Forelimb muscle (tissue), 1 donor: Measurements from ENCODE around the gene FHIT. TPM values are rescaled to one million over a fixed set of nuclear protein-coding genes. Genes with fewer than 3 reads are reported as not detected.

Experiments
- DNase-seq: peaks from one replicate; pipeline ENCODE4 v3.0.0-alpha.2; 2013; ENCODE audit warnings: low read depth
- polyA plus RNA-seq: library from polyadenylated mRNA; unstranded; fragments of 120-200 nt; gene quantifications from one replicate; pipeline ENCODE4 v1.2.1, GENCODE V29; 2013; ENCODE audit not compliant: insufficient read length

Gene FHIT
- polyA plus RNA-seq, 1 donor, result 7.1 TPM

DNA sequence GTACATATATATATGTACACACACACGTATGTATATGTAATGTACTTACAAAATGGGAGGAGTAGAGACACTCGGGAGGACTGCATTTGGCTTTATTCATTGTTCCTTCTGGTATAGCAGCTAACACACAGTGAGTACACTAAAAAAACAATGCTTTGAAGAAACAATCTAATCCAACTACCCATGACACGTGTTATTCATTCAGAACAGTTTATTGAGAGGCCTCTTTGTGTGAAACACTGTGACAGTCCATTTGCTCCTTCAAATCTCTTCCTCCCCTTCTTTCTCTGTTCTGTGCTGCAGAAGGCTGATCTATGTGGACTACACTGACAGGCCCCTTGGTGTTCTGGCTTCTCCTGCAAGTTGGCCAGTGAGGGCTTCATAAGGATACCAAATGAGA, 1125.6 kb downstream of the FHIT start:
- DNase-seq, result no peak

DNA sequence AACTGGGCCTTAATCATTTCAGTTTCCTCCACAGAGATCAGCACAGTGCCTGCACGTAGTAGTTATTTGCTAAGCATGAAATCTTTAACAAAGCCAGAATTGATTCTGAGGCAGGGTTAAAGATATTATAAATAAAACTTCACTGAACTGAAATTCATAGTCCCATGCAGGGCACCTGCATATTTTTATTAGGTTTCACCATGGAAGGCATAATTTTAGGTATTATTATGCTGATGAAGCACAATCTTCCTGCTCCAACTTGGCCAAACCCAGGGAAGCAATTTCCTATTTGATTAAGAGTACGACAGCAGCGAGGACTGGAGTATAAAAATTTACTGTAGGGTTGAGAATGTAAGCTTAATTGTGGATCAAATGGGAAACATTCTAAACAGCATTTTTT, 1131.0 kb downstream of the FHIT start:
- DNase-seq, result no peak

DNA sequence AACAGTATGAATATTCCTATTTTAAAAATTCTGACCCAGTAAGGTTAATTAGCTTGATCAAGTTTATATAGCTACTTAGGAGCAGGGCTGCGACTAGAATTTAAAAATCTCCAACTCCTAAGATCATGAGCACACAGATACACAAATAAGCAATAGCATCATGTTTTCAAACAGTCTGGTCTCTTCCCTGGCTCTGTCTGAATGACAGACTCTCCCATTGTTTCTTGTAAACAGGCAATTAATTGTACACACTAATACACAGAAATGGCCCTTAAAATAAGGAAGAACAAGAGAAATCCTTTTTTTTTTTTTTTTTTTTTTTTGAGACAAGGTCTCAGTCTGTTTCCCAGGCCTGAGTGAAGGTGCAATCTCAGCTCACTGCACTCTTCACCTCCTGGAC, 1137.1 kb downstream of the FHIT start:
- no peak for DNase-seq

DNA sequence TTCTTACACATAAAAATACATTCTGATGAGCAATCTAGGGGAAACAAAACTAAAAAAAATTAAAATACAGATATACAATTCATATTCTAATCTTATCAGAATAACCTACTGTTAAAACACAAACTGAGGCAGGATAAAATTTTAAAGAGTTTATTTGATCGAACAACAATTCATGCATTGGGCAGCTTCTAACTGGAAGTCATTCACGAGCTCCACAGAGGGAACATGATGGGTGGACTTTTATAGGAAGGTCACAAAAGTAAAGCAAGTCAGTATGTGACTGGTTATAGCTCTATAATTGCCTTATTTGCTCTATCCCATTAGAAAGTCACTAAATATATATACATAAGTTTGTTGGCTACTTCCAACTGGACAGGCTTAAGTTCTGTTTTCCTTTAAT, 1144.0 kb downstream of the FHIT start:
- no peak for DNase-seq

DNA sequence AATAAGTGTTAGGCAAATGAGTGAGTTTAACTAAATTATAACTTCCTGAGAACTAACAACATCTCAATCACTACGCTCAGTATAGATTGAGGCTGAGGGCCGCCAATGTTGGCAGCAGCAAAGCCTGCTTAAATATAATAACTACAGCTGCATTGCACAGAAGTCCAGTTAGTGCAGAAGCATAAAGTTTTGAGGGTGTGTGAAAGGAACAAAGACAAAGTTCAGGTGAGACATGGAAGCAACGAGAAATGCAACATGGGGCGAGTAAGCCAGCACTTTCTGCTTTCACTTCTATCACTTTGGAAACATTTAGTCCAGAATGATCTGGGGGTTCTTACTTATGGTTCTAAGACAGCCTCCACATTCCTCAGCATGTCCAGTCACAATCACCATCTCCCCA, 1149.1 kb downstream of the FHIT start:
- no peak for DNase-seq

DNA sequence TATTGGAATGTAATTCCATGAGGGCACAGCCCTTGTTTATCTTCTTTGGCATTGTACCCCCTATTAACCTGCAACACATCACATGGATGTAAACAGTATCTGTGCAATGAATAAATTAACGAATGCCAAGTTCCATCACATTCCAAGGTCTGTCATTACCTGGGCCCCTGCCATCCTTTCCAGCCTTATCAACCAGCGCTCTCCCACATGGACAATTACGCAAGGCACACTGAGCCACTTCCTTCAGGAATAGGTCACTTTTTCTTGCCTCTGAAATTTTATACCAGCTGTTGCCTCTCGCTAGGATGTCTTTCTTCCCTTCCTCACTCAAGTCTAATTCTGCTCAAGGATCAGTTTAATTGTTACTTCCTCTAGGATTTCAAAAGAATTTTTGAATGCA, 1149.6 kb downstream of the FHIT start:
- DNase-seq, result no peak

DNA sequence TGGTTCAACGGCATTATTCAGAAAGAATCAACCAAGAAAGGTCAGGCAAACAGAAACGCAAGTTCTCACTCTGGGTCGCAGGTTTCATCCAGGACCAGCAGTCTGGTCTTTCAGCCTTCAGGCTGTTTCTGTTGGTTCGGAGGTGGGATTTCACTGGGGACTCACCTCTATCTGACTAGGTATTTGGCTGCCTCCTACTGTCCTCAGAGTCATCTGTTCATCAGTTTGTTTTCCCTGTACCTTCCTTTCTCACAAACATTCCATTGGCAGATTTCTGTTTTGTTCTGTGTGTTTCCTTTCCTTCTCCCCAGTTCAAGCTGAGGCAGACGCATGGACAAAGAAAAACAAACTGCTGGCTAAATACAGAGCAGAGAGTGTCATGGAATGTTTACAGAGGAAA, 1154.8 kb downstream of the FHIT start:
- no peak for DNase-seq

DNA sequence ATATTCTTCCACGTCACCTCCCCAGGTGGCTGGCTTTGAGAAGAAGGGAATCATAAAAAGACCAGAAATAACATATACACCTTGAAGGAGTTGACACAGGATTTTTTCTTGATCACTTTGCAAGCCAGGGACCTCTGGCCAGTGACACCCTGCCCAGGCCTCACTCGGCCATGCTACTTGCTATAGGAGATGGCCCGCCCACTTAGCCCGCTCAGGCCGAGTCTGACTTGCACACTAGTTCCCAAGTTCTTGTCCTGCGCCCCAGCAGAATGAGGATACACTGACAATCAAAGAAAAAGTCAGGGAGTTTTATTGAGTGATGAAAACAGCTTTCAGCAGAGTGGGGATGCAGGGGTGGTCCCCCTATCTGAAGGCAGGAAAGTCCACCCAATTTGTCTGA, 1155.3 kb downstream of the FHIT start:
- no peak for DNase-seq

DNA sequence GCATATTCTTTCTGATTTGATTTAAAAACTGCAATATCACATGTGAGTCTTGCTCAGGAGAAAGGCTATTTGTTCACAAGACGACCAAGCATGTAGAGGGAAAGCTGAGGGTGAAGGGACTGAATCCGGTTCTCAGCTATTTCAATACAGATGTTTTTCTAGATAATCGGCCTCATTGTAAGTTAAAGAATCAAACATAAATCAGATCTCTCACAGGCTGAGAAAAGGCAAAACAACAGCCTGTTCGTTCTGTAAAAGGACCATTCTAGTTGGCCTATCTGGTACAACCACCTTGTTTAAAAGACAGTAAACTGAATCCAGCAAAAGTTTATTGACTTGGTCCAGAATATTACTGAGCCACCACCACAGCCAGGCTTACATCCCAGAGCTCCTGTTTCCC, 1155.7 kb downstream of the FHIT start:
- no peak for DNase-seq

DNA sequence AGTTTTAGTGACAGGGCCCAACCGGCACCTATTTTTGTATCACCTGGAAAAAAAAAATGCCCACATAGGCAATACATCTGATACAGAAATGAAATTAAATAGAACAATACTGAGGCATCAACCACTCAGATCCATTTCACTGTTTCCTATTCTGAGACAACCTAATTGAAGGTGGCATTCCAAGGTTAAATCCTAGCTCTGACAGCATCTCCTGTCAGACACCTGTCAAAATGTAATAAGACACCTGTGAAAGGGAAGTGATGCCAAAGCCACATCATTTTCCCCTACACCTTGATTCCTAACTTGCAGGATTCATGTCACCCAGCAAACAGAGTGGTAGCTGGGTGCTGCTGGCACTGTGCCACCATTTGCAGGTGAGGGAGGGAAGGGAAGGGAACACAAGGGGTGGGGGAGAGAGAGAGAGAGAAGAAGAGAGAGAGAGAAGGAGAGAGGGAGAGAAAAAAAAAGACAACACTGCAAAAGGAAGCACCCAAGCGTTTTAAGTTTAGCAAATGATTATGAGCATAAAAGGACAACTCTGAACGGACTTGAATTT, 1156.8 kb downstream of the FHIT start:
- no peak for DNase-seq

DNA sequence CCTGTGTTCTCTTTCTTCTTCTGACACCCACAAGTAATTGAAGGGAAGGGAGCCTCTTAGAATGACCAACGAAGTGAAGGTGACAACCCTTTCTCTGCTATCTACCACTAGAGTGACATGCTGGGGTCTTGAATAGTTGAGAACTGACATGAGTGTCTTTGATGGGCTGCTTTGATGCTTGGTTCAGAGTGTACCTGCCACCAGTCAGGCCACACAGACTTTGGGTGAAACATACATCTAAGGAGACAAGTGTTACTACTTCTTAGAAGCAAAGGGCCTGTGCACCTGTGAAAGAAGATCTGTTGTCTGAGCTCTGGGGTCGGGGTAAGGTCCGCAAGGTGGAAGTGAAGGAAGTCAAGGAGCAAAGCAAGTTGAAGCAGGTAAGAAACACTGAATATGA, 1160.7 kb downstream of the FHIT start:
- DNase-seq, result no peak

DNA sequence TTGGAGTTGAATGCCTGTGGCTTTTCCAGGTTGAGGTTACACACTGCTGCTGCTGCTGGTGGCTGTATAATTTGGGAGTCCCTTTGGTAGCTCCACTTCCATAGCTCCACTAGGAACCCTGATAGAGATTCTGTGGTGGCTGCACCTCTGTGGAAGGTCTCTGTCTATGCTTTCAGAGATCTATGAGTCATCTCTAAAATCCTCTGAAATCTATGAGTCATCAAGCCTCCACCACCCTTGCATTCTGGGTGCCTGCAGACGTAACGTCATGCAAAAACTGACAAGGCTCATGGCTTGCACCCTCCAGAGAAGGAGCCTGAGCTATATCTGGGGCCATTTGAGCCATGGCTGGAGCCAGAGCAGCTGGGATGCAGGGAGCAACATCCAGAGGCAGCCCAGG, 1164.4 kb downstream of the FHIT start:
- DNase-seq, result no peak

DNA sequence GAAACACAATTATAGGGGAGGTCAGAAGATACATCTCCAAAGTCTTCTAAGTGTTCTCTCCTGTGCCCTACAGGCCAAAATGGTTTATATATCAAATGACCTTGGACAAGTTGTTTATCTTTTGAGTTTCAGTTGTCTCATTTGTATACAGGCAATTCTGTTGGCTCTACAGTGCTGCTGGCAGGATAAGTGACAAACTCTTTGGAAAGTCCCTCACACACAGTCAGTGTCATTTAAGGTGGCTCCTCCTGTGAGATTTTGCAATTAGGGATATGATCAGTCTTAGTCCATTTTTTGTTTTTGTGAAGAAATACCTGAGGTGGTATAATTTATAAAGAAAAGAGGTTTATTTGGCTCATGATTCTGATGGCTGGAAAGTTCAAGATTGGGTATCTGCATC, 1165.6 kb downstream of the FHIT start:
- DNase-seq, result no peak

DNA sequence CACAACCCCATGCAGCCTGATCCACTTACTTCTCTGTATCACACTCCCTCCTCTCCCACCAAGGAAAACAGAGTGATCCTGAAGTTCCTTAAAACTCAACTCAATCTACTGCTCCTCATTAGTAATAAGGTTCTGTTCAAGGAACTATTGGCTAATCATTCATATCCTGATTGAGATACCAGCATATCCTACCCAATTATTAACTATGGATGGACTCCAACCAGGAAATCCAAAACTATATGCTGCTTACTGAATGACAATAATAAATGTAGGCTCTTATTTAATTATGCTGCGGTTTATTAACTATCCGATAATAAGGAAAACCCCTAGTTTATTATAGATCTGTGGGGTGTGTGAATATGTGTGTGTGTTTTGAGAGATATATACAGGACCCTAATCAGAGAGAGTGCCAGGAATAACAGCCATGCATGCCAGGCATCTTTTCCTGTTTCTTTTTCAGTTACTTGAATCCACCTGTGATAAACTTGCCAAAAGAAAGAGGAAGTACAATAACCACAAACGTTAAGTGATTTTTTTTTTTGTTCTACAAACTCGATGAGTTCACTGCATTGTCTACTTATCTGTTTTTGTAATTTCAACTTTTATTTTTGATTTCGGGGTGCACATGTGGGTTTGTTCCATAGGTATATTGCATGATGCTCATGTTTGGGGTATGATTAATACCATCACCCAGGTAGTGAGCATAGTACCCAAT, 1169.7 kb downstream of the FHIT start:
- DNase-seq, result no peak

DNA sequence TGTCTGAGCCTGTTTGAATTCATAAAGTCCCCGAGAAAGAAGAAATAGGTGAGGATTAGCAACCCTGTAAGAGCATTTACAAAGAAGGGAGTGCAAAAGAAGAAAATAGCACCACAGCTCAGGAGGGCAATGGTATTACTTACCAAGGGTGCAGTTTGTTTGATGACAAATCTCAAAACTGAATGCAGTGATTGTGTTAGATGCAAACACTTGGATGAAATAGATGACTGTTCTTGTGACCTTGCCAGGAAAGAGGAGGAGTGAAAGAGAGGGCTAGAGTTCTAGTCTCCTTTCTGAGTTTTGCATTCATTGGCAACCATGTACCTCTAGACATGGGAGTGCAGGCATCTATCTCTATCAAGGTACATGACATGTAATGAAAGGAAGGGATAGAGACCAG, 1170.6 kb downstream of the FHIT start:
- DNase-seq, result no peak

DNA sequence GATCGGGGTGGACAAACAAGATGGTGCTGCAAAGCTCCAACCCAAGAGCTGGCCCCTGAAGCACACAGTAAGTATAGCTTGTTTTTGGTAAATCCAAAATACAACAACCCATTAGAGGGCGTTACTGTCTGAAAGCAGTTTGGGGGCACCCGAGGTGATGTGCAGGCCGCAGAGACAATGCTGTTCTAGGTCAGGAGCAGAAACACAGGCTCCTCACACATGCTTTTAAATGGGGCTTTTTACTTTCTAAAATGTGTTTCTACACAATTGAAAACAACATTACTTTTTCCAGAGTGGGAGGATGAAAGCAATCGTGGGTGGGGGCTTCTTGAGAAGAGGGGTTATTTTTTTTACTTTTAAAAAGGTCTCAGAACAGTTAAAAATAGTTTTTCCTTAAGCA, 1172.2 kb downstream of the FHIT start:
- DNase-seq, result no peak

DNA sequence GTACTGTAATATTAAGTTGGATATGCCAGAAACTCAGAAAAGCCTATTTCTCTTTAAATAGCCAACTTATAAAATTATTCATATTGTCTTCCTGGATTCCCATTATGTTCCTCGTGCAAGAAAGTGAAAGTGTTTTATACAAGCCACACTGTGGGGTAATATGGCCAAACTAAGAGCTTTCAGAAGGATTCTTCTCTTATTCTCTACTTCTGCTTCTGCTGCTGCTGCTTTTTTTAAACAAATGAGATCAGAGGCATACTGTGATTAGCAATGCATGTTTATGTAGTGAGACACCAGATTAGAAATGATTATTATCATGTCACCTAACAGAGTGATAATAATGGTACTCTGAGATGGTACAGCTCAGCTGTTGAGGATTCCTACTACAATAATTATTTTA, 1174.9 kb downstream of the FHIT start:
- no peak for DNase-seq

DNA sequence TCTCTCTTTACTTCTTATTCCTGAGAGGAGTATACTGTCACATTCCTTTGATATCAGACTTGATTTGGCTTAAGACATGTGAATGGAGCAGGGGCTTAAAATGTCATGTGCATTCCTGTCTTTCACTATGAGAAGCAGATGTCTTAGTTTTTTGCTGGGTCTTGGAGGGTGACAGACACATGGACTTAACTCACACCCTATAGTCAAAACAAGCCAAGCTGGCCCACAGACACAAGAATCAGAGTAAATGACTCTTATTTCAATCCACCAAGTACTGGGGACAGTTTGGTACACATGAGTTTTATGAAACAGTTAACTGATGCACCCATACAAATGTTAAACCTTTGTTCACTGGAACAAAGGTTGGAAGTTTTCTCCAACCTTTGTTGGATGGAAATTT, 1177.3 kb downstream of the FHIT start:
- no peak for DNase-seq

DNA sequence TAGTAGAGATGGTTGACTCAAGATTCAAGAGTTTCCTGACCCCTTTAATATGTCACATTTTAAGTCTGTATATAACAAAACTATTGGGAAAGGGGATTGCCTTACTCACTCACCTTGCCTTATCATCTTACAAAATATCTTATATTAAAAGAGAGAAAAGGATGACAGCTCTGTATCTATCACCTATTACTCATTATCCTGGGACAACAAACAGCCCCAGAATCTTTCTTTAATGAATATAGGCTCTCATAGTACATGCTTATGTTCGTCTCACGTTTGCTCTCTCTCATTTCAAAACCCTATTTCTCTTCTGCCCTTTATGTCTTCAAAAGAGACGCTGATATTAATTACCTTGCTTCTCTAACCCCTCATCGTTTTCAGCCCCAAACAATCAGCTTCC, 1178.0 kb downstream of the FHIT start:
- no peak for DNase-seq

DNA sequence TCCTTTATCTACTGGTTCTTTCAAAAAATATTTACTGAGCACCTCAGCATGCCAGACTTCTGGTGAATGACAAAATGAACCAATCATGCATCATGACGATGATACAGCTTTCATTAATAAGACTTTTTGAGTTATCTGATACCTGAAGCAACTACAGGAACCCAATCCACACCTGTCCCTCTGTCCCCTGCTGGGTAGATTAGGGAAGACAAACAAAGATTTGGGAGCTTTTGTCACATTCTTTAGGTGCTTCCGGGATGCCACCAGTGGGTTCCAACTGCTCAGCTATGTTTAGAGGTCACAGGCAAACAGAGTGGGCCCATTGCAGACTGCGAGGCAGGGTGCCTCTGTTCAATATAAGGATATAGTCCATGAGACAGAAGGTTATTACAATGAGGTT, 1180.9 kb downstream of the FHIT start:
- no peak for DNase-seq

DNA sequence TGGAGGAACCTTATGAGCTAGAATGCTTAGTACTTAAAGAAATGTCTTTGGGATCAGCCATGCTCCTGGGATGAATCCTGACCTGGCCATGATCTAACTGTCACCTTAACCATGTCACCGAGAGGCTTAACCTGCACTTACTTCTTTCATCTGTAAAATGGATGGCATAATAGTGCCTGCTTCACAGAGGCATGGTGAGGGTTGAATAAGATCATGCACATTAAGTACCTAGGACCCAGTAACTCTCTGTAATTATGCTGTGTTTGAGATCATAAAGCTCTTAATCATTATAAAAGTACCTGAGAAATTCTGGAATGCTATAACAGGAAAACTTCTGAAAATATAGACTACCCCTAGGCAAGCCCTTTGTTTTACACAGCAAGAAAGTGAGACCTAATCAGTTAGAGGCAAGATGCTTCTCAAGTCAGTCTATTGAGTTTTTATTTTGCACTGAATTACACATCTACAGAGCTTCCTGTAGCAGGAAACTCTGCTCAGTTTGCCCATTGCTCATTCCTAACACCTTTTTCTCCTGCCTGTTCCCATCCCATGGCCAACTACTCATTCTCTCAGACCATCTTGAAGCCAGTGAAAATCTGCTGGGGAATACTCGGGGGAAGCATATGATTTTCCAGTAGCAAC, 1185.9 kb downstream of the FHIT start:
- no peak for DNase-seq

DNA sequence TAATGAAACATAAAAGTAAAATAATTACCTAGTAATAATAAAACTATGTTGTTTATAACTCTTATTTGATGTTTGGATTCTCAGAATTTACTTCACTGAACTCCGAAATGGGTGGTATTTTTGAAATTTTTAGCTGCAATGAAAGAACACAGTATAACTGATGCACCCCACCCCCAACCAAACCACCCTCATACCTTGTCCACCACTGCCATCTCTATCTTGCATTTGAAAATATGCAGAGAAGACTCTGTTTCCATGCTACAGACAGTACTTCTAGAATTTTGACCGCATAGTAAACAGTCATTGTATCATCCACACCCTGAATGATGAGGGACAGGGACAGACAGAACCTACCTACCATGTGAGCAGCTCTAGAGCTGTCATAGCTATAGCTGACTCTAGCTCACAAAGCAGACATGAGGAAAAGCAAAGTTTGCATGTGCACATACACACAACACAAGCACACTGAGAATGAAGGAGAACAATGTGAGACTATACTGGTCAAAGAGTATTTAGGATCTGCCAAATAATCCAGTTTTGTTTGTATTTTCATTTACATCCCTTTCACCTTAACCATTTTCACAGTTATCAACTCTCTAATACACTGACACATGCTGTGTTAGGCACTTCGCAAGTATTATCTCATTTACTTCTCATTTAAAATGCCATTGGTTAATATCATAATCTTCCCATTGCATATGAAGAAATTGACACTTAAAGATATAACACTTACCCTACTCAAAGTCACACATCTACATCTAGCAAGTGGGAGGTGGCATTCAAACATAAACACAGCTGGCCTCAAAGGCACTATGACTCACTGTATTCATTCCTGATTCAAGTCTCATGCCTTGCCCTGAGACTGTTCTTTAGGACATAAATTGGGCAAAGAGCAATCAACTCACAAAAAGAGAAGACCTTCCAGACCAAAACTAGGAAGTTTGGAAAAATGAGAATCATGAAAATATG, 1186.8 kb downstream of the FHIT start:
- DNase-seq, result no peak
